Fibroblast of gingiva (primary cell): ENCODE results near the gene MACROD2.
"Not testable (repeated sequence)": the region's sequence is repeated elsewhere in the genome, so short reads cannot be mapped to it uniquely, and the experiment has no call there.

Experiments used
- DNase-seq: peaks from one replicate; pipeline ENCODE4 v3.0.0-alpha.2; 2011; ENCODE audit warnings: low read depth

MACROD2 gene

DNA sequence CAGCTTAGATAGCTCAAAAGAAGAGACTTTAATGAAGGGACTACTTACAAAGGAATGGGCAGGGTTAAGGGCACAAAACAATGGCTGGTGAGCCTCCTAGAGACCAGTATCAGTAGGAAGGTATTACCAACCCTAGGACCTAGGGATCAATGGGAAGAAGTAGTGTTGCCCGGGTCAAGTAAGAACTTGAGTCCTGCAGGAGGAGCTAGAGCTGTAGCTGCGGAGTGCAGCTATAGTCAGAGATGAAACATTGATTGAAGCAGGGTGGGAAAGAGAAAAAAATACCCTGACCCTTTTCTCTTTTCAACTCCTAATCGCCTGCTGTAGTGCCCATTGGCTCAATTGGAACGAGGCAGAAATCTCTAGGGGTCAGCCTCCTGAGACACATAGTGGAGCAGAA lies 198.1 kb downstream of the MACROD2 start:
- no peak for DNase-seq

DNA sequence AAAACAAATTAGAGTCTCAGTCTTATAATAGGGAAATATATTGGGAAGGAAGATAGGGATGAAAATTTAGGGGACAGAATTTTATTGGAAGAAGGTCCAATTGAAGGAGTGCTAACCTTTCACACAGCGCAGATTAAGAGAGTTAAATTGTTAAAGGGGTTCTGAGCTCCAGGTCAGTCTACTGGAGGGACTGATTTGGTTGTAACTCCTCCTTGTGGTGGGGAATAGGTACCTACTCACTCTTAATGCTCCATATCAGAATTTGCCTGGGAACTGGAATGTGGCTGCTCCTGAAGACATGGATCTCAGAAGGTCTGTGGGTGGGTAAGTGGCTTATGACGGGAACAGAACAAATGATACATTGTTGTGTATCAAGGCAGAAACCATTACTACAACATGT lies 198.6 kb downstream of the MACROD2 start:
- DNase-seq: no peak

DNA sequence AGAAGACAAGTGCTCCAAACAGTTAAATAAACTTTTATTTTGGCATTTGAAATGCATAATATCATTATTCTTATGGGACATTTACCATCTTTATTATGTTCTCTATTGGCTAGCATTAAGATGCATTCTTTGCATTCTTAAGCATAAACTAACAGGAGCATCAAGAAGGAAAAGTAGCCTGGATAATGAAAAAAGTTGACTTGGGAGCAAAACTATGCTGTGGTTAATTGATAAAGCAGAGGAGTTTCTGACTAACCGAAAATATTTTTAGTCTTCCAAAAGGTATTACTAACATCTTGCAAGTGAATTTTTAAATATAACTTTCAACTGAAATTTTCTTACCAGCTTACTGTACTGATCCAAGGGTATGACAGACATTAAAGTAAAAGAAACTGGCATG lies 201.8 kb downstream of the MACROD2 start:
- DNase-seq: no peak

DNA sequence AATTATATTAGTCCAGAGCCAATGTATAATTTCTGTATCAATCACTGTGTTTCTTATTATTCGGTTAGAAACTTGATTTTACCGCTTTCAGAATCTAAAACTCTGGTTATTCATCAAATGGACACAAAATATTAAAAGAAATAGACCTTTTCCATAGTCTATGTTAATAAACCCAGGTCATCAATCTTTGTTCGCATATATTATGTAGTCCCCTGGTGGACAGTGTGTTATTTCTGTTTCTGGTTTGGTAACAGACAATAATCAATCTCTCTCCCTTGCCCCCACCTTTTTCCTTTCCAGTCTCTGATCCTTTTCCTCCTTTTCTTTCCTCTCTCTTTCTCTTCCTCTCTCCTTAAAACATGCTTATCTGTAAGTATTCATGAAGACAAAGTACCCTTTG lies 203.1 kb downstream of the MACROD2 start:
- no peak for DNase-seq

DNA sequence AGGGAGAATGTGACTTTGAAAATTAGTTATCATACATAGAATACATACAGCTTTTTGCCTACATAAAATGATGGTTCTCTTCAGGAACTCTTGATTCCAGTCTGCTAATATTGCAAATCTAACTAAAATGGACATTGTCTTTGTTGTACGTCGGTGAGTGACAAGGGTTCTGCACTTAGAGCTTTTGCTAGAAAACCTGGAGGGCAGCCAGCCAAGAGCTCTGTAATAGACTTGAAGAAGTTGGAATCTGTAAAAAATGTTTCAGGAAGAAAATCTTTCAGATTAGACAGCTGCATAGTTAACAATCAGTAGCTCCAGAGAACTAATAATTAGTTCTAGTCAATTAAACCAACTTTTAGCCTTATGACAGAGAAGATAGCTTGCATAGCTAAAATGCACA lies 203.8 kb downstream of the MACROD2 start:
- DNase-seq: no peak

DNA sequence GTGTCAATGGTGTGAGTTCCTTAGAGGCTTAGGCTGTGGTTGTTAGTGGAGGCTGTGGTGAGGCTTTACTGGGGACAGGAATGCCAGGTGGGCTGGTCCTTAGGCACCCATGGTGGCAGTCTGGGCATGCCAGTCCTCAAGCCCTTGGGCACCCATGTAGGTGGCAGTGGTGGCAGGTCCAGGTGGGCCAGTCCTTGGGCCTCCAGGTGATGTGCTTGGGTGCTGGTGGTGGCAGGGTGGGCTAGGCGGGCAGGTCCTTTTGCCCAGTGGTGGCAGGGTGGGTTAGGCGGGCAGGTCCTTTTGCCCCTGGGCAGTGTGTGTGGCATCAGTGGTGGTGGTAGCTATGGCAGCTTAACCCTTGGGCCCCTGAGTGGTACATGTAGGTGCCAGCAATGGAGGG lies 208.3 kb downstream of the MACROD2 start:
- no peak for DNase-seq

DNA sequence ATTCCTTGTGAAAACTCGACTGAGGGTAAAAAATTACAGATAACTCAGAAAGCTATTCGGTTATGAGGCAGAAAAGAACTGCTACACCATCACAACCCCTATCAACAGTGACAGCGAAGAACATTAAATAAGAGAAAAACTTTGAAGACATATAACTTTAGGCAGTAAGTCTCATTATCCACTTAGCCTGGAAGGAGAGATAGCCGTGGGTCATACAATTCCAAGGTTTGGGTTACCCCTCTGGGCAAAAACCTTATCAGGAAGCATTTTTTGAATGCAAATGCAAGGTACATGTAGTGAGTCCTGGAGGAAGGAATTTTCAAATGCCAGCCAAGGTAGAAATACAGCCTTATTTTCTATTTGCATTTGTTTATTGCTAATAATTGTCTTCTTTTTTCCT lies 212.3 kb downstream of the MACROD2 start:
- DNase-seq: no peak

DNA sequence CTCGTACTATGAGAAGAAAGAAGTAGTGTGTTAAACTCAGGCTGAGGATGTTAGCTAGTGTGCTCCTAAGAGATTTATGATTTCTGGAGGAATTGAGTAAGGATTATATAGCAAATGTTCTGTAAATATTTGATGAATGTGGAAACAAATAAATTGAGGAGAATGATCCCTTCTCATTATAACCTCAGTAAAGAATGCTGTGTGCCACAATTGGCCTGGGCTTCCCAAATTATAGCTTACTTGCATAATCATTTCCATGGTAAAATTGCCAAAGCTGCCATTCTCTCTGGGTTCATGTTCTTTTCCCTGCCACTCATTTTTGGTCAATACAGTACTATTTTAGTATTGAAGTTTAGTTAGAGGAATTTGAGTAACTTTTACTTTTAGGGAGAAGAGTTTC lies 213.6 kb downstream of the MACROD2 start:
- no peak for DNase-seq

DNA sequence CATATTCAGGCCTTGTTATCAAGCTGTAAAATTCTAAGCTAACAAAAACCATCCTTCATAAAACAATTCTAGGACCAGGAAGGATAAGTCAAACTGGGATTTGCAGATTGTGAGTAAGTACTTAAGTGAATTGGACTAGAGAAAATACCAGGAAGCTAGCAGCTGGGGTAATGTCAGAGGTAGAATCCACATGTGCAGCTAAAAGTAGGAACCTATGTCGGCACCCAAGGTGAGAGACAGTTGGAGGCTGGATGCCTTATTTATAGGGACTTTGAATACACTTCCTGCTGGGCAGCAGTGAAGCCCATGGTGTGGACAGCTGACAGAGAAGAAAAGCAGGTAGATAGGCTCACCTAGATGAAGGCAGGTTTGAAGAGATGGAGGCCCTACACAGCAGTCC lies 214.8 kb downstream of the MACROD2 start:
- DNase-seq: no peak

DNA sequence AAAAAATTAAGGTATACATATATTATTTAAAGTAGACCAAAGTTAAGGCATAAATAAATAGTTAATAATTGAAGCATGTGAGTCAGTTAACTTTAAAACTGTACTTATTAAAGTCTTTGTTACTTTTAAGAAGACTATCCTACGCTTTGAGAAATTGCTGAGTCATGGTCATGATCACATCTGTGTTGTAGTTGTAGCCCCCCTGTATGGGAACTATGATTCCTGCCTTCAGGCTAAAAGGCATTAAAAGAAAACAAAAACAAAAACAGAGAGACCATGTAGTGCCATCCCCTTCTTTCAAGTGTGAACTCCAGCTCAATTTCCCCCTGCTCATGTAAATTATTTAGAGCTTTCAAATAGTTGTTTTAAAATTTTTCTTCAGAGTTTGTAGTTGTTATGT lies 218.7 kb downstream of the MACROD2 start:
- DNase-seq: no peak

DNA sequence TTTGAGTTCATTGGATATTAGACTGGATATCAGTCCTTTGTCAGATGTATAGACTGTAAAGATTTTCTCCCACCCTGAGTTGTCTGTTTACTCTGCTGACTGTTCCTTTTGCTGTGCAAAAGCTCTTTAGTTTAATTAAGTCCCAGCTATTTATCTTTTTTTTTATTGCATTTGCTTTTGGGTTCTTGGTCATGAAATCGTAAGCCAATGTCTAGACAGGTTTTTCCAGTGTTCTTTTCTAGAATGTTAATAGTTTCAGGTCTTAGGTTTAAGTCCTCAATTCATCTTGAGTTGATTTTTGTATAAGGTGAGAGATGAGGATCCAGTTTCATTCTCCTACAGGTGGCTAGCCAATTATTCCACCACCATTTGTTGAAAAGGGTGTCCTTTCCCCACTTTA lies 220.6 kb downstream of the MACROD2 start:
- not testable (repeated sequence) for DNase-seq

DNA sequence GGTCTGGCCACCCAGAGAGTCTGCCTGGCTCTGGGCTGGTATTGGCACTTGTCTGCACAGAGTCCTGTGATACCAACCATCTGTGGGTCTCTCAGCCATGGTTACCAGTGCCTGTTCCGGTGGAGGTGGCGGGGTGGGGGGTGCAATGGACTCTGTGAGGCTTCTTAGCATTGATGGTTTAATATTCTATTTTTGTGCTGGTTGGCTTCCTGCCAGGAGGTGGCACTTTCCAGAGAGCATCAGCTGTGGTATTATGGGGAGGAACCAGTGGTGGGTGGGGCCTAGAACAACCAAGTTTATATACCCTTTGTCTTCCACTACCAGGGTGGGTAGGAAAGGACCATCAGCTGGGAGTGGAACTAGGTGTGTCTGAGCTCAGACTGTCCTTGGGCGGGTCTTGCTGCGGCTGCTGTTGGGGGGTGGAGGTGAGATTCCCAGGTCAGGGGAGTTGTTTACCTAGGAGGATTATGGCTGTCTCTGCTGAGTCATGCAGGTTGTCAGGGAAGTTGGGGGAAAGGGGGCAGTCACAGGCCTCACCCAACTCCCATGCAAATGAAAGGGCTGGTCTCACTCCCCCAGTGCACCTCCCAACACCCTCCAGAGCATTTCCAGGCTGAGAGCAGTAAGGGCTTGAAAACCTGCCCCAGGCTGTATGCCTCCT lies 224.6 kb downstream of the MACROD2 start:
- DNase-seq: no peak

DNA sequence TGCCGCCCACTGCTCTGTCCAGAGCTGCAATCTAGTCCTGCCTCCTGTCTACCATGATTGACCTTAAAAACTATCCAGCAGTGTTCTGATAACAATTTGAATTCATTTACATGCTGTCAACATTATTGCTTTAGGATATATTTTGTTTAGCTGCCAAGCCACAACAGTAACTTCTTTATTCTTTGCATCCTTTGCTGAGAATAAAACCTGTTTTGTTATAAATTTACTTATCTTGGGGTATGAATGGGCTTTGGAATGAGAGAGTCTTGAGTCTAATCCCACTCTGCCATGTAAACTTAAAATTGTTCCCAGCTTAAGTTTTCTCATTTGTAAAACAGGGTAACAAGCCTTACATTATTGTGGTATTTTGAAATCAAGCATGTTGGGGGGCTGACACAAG lies 225.7 kb downstream of the MACROD2 start:
- no peak for DNase-seq

DNA sequence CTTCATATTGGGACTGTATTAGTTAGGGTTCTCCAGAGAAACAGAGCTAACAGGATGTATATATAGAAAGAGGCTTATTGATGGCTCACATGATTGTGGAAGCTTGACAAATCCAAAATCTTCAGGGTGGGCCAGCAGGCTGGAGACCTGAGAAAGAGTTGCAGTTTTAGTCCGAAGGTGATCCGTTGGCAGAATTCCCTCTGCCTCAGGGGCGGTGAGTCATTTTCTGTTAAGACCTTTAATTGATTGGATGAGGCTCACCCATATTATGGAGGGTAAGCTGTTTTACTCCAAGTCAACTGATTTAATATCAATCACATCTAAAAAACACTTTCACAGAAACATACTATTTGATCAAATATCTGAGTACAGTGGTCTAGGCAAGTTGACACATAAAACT lies 228.5 kb downstream of the MACROD2 start:
- no peak for DNase-seq

DNA sequence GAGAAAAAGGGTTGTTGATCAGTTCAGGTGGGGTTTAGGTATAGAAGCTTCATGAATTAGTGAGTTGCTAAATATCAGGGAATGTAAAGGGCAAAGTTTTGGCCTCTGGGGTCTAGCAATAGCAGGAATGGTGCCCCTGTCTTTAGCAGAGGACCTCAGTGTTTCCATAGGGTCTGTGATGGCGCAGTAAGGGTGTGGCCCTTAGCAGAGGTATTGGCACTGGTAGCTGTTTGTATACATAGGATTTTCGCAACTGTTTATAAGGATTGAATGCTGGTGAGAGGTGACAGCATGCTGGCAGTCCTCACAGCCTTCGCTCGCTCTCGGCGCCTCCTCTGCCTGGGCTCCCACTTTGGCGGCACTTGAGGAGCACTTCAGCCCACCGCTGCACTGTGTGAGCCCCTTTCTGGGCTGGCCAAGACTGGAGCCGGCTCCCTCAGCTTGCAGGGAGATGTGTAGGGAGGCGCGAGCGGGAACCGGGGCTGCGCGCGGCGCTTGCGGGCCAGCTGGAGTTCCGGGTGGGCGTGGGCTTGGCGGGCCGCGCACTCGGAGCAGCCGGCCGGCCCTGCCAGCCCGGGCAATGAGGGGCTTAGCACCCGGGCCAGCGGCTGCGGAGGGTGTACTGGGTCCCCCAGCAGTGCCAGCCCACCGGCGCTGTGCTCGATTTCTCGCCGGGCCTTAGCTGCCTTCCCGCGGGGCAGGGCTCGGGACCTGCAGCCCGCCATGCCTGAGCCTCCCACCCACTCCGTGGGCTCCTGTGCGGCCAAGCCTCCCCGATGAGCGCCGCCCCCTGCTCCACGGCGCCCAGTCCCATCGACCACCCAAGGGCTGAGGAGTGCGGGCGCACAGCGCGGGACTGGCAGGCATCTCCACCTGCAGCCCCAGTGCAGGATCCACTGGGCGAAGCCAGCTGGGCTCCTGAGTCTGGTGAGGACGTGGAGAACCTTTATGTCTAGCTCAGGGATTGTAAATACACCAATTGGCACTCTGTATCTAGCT lies 231.0 kb downstream of the MACROD2 start:
- not testable (repeated sequence) for DNase-seq

DNA sequence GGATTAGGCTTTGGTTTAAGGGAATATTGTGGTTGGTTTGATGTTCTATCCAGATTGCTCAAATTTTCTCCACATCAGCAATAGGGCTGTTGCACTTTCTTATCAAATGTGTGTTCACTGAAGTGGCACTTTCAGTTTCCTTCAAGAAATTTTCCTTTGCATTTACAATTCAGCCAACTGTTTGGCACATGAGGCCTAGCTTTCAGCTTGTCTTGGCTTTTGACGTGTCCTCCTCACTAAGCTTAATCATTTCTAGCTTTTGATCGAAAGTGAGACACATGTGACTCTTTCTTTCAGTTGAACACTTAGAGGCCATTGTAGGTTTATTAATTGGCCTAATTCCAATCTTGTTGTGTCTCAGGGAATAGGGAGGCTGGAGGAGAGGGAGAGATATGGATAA lies 237.3 kb downstream of the MACROD2 start:
- no peak for DNase-seq

DNA sequence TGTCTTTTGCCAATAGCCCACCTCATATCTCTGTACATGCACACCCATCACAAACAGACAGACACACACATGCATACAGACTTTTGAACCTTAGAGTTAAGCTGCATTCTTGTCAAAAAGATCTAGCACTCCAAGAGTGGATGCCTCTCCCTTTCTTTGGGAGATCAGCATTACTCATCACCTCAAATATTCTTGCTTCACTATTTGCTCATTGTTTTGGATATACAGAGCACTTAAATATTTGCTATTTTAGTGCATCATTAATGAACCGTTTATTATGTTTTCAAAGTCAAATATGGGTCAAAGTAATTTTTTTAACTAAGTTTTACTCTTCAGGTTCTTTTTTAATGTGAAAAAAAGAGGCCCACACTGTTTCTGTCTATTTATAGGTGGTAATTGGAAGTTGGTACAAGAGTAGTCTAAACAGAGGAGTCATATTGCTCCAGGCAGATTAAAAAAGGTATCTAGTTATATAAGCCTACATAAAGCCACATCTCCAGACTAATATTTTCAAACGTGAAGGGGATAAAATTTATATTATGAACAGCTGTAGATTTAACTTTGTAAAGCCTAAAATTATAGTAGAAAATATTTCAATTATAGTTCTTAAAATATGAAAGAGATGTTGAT lies 239.5 kb downstream of the MACROD2 start:
- DNase-seq: peak; percentile 29

DNA sequence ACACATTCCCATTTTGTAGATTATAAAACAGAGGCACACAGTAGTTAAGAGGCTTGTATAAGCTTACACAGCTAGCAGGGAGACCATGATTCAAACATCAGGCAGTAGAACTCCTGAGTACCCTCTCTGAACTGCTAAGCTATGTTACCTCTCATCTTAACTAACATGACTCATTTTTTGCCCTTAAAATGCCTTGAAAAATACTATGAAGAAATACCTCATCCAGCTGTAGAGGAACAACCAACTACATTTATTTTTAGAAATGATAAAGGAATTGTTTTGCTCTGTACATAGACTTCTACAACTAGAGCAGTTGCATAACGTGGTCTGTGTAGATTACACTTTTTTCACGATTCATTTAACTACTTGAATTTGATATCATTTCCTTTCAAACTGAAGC lies 240.0 kb downstream of the MACROD2 start:
- peak; percentile 67 for DNase-seq

DNA sequence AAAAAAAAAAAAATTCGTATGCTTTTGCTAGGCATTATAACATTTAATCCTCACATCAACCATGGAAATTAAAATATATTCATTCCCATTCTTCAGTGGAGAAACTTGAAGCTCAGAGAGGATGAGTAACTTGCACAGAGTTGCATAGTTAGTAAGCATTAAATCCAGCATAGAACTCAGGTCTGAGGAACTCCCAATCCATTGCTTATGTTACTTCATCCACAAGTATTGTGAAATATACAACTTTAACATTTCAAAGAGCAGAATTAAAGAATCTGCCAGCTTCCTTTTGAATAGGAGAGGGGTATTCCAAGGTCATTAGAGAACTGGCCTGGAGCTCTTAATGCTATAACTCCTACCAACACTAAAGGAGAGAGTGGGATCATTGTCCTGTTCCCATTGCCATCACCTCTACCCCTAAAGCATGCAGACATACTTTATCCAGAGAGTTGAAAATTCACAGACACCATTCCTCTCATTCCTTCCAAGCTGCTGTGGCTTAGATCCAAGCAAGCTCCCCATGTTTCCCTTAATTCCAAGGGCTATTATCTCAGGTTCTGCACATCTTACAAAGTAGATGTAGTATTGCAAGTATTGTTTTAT lies 250.2 kb downstream of the MACROD2 start:
- peak; percentile 10 for DNase-seq

DNA sequence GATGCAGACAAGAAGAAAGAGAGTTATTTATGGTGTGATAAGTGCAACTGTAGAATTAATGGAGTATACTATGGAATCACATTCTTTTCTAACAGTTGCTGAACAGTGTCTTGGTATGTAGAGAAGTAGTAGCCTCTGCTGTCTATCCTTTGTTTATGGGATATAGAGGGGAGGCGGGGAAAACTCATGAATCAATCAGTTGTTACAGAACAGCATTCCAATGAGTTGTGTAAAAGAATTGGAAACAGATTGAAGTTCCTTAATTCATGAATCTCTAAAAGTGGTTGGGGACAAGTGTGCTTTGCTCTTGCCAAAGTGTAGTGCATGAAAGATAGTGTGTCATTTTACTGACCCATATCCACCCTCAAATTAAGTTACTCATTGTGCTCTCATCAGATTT lies 264.4 kb downstream of the MACROD2 start:
- peak; percentile 45 for DNase-seq

DNA sequence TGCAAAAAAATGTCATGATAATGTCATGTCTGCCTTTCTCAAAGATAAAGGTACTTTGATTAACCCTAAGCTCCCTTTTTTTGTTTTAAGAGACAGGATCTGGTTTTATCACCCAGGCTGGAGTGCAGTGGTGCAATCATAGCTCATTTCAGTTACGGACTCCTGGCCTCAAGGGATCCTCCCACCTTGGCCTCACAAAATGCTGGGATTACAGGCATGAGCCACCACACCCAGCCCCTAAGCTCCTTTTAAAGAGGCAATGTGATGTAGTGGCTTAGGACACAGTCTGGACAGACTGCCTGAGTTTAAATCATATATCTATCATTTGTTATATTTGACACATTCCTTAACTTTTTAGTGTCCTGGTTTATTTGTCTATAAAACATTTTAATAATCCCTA lies 265.1 kb downstream of the MACROD2 start:
- no peak for DNase-seq

DNA sequence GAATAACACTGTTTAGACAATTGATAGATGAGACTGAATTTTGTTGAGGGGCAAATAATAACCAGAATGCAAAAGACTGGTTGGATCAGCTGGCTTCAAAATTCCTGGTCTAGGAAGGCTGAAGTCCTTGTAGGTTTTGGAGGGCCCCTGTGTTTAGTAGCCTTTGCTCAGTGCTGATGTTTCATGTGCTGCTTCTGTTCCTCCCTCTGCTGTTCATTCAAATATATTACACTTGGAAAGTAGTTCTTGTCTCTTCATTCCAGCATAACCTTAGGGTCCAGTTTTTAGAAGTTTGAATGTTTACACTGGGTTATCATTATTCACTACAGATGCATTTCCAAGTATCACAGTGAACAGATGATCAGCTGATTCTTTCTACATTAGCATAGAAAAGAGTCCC lies 269.6 kb downstream of the MACROD2 start:
- DNase-seq: peak; percentile 25

DNA sequence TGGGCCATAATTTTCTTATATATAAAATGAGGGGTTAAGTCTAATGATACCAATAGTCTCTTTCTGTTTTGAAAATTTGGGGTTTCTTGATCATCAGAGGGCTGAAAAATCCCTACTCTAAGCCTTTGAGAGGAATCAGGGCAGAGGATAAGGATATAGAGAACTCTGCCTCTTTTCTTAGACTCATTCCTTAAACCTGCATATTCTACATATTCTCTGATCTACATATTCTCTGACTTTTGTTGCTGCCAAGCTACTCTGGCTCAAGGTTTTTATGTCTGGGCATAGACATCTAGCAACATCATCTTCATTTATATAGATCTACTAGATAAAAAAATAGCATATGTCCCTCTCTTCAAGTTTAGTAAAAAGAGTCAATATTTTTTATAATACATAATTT lies 270.9 kb downstream of the MACROD2 start:
- DNase-seq: no peak
